Nephron (organoid): Measurements from ENCODE around the gene FOXD3.
"Not testable (repeated sequence)": the region's sequence is repeated elsewhere in the genome, so short reads cannot be mapped to it uniquely, and the experiment has no call there.

Source experiments
- H3K27ac Mint-ChIP-seq, 3 experiments: 2 replicates each; pipeline ENCODE4 v1.8.0; 2020; ENCODE audit warnings: mixed read lengths in 3 of 3, mild to moderate bottlenecking in 2 of 3, moderate library complexity in 1 of 3
- H3K27me3 Mint-ChIP-seq: 2 replicates; pipeline ENCODE4 v1.8.0; 2021; ENCODE audit warnings: low read depth, mild to moderate bottlenecking, moderate library complexity, mixed read lengths
- H3K36me3 Mint-ChIP-seq: 2 replicates; pipeline ENCODE4 v1.8.0; 2020; ENCODE audit warnings: low read depth, mixed read lengths
- H3K4me1 Mint-ChIP-seq: 2 replicates; pipeline ENCODE4 v1.8.0; 2020; ENCODE audit warnings: mixed read lengths
- H3K4me3 Mint-ChIP-seq, 3 experiments: 2 replicates each; pipeline ENCODE4 v1.8.0; 2020; ENCODE audit warnings: mild to moderate bottlenecking in 3 of 3, mixed read lengths in 3 of 3, moderate library complexity in 2 of 3
- H3K9me3 Mint-ChIP-seq: 2 replicates; pipeline ENCODE4 v1.8.0; 2020; ENCODE audit warnings: mixed read lengths
- TF ChIP-seq, protein P1 (sequence below), 3 experiments: fragments of 200-600 bp; sonication (generic); IDR thresholded peaks; one replicate each; pipeline ENCODE4 v1.5.0; 2021; ENCODE audit warnings: antibody characterized with exemption in 3 of 3; ENCODE audit not compliant: unreplicated experiment in 3 of 3

FOXD3 gene

DNA sequence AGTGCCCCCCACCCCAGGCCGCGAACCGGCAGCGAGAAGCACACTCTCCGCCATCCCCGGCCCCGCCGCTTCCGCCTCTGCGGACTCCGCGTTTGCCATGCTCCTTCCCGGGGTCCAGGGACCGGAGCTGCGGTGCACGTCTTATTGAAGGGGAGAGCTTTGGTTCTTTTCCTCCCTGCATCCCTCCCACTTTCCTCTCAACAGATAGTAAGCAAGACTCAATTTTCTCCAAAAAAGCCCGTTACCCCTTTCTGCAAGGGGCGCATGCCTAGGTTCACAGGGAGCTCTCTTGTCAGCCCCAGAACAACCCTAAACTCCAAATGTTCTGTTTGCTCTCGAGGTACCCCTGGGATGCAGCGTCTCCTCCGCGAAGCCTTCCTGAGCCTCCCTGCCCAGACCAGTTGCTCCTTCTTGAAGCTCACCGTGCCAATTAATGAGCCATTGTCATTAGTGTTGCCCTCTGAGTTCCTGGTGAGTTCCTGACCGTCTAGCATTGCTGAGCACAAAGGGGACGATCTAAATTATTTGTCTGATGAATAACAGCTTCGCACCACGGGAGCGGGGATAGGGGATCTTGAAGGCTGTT, 8.1 kb downstream of the FOXD3 start:
- Mint-ChIP-seq H3K9me3 (peaks cover 6% of the 10 kb centered on the region), H3K4me3 (peak overlapping the region; percentile 17 to 60 (median 28))
- TF ChIP-seq, protein P1, sequence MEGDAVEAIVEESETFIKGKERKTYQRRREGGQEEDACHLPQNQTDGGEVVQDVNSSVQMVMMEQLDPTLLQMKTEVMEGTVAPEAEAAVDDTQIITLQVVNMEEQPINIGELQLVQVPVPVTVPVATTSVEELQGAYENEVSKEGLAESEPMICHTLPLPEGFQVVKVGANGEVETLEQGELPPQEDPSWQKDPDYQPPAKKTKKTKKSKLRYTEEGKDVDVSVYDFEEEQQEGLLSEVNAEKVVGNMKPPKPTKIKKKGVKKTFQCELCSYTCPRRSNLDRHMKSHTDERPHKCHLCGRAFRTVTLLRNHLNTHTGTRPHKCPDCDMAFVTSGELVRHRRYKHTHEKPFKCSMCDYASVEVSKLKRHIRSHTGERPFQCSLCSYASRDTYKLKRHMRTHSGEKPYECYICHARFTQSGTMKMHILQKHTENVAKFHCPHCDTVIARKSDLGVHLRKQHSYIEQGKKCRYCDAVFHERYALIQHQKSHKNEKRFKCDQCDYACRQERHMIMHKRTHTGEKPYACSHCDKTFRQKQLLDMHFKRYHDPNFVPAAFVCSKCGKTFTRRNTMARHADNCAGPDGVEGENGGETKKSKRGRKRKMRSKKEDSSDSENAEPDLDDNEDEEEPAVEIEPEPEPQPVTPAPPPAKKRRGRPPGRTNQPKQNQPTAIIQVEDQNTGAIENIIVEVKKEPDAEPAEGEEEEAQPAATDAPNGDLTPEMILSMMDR (IDR thresholded peaks at IDR 0.05; ENCODE audit: unreplicated experiment in 3 of 3): no peak

DNA sequence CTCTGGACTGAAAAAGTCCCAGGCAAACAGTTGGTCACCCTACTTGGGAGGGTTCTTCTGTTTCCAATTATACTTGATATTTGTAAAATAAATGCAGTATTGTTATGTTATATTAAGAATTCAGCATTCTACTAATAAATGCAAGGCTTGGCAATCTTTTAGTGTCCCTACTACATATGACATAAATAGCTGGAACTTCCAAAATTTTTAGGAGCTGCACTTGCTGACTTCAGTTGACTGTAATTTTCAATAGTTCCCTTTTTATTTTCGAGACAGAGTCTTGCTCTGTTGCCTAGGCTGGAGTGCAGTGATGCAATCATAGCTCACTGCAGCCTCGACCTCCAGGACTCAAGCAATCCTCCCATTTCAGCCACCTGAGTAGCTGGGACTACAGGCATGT, 20.0 kb downstream of the FOXD3 start:
- Mint-ChIP-seq H3K27me3 (peaks cover 5% of the 10 kb centered on the region), H3K4me3 (no peak overlapping the region), H3K36me3 (no peaks in the 10 kb centered on the region)

More for the DNA sequence above, 8.1 kb downstream of the FOXD3 start:
- Mint-ChIP-seq H3K4me1 (peaks cover 37% of the 10 kb centered on the region), H3K27ac (no peak overlapping the region), H3K27me3 (peaks cover 99% of the 10 kb centered on the region), H3K36me3 (no peaks in the 10 kb centered on the region)

DNA sequence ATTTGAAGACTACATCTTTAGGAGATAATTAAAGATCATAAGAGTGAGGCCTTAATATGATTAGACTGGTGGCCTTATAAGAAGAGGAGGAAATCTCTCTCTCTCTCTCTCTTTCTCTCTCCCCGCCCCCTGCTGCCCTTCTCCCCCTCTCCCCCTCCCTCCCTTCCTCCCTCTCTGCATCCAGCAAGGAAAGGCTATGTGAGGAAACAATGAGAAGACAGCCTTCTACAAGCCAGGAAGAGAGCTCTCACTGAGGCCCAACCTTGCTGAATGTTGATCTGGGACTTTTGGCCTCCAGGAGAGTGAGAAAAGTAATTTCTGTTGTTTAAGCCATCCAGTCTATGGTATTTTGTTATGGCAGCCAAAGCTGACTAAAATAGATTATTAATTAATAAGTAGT, 21.6 kb downstream of the FOXD3 start:
- Mint-ChIP-seq H3K27me3 (peaks cover 5% of the 10 kb centered on the region), H3K27ac (no peak overlapping the region), H3K4me1 (no peaks in the 10 kb centered on the region), H3K36me3 (no peaks in the 10 kb centered on the region), H3K4me3 (no peak overlapping the region), H3K9me3 (no peaks in the 10 kb centered on the region)
- TF ChIP-seq, protein P1 (IDR thresholded peaks at IDR 0.05; ENCODE audit: unreplicated experiment in 3 of 3): no peak

More for the DNA sequence above, 20.0 kb downstream of the FOXD3 start:
- Mint-ChIP-seq H3K4me1 (no peaks in the 10 kb centered on the region), H3K9me3 (no peaks in the 10 kb centered on the region), H3K27ac (no peak overlapping the region)
- TF ChIP-seq, protein P1 (IDR thresholded peaks at IDR 0.05; ENCODE audit: unreplicated experiment in 3 of 3): no peak

DNA sequence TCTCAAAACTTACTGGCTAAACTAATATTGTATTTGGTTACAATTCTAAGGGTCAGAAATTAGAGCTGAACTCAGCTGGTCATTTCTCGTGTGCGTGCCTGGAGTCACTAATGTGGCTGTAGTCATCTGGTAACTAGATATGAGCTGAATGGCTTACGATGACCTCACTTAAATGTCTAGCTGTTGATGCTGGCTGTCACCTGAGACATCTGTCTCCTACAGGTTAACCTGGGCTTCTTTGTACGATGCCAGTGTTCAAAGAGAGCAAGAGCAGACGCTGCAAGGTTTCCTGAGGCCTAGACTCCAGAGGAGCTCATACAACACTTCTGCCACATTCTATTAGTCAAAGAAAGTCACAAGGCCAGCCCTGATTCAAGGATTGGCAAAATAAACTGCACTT, 28.0 kb downstream of the FOXD3 start:
- no peaks in the 10 kb centered on the region for H3K9me3 Mint-ChIP-seq
- H3K36me3 Mint-ChIP-seq: no peaks in the 10 kb centered on the region
- TF ChIP-seq, protein P1 (IDR thresholded peaks at IDR 0.05; ENCODE audit: unreplicated experiment in 3 of 3): no peak
- H3K27me3 Mint-ChIP-seq: peaks cover 32% of the 10 kb centered on the region
- no peaks in the 10 kb centered on the region for H3K4me1 Mint-ChIP-seq
- H3K27ac Mint-ChIP-seq: no peak overlapping the region
- no peak overlapping the region for H3K4me3 Mint-ChIP-seq

DNA sequence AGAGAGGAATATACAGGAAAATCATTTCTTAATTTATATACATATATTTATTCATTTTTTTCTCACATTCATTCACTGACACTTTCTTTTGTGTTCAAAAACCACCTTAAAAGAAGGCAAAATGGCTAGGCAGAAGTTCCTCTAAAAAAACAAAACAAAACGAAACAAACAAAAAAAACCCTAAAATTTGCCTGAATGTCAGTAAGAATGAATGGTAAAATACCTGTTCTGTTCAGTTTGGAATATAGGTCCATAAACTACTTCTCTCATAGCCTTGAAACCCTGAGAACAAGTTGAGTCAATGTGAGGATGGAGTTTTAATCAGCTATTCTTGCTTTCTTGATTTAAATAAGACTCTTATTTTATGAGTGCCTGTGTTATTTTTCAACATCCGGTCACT, 30.4 kb downstream of the FOXD3 start:
- TF ChIP-seq, protein P1 (IDR thresholded peaks at IDR 0.05; ENCODE audit: unreplicated experiment in 3 of 3): no peak
- no peaks in the 10 kb centered on the region for H3K4me1 Mint-ChIP-seq
- no peak overlapping the region for H3K27ac Mint-ChIP-seq
- no peak overlapping the region for H3K4me3 Mint-ChIP-seq
- no peaks in the 10 kb centered on the region for H3K36me3 Mint-ChIP-seq
- peaks cover 36% of the 10 kb centered on the region for H3K27me3 Mint-ChIP-seq
- no peaks in the 10 kb centered on the region for H3K9me3 Mint-ChIP-seq

DNA sequence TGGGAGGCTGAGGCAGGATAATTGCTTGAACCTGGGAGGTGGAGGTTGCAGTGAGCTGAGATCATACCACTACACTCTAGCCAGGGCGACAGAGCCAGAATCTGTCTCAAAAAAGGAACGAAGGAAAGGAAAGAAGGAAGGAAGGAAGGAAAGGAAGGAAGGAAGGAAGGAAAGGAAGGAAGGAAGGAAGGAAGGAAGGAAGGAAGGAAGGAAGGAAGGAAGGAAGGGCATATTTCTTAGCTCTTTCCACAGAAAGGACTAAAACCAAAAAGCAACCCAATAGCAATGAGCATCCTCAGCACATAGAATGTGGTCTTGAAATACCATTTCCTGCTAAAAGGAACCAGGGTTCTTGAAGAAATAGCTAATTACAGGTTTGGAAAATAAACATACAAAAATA, 33.9 kb downstream of the FOXD3 start:
- not testable (repeated sequence) for H3K4me3 Mint-ChIP-seq, H3K9me3 Mint-ChIP-seq, H3K27ac Mint-ChIP-seq, H3K36me3 Mint-ChIP-seq, H3K4me1 Mint-ChIP-seq
- H3K27me3 Mint-ChIP-seq: peaks cover 25% of the 10 kb centered on the region
